Panc1 (cell line): Measurements from ENCODE around the gene NPAS3. TPM values are rescaled to one million over a fixed set of nuclear protein-coding genes. Genes with fewer than 3 reads are reported as not detected.

Experiments used
- ATAC-seq: fragments of 200-7000 bp; cut with Tn5 transposase; 2 replicates; pipeline ENCODE4 v1.9.1; 2020; ENCODE audit warnings: mild to moderate bottlenecking, moderate library complexity
- BruUV-seq: library from RNA; stranded (reverse); fragments of 400-500 nt; replicated peaks from 2 replicates; lab custom pipeline; 2021; lab: Mats Ljungman, UMichigan
- CTCF ChIA-PET: fragments of 300-600 bp; sonication (Branson Sonifier 250); formaldehyde crosslinking; loops from one replicate; lab custom pipeline; 2022; ENCODE audit warnings: antibody characterized with exemption; lab: Charles Lee
- POLR2A ChIA-PET: fragments of 300-600 bp; sonication (Branson Sonifier 250); formaldehyde crosslinking; loops from one replicate; lab custom pipeline; 2022; ENCODE audit warnings: antibody characterized with exemption; lab: Charles Lee
- DNase-seq: peaks from one replicate; pipeline ENCODE4 v3.0.0-alpha.2; 2010; ENCODE audit warnings: low read depth, low spot score
- H3K27ac ChIP-seq: 2 replicates; pipeline ENCODE4 v1.5.1; 2011; ENCODE audit warnings: mild to moderate bottlenecking, low read length, inconsistent platforms
- H3K27me3 ChIP-seq: fragments of 200-500 bp; sonication (Bioruptor generic); 2 replicates; pipeline ENCODE4 v1.6.0; 2014; ENCODE audit warnings: low read length, inconsistent platforms; ENCODE audit not compliant: control insufficient read depth, insufficient read depth
- H3K36me3 ChIP-seq: fragments of 200-500 bp; sonication (Bioruptor generic); 2 replicates; pipeline ENCODE4 v1.5.1; 2014; ENCODE audit warnings: inconsistent platforms, mild to moderate bottlenecking, low read length, moderate library complexity; ENCODE audit not compliant: control insufficient read depth, insufficient read depth
- H3K4me1 ChIP-seq: 2 replicates; pipeline ENCODE4 v1.5.1; 2011; ENCODE audit warnings: inconsistent platforms, mild to moderate bottlenecking, low read length, moderate library complexity; ENCODE audit not compliant: control insufficient read depth, insufficient read depth
- H3K4me3 ChIP-seq, 2 experiments: 2 replicates each; pipeline ENCODE4 v1.5.1; 2011 to 2012; ENCODE audit warnings: low read depth in 2 of 2, low read length in 2 of 2, mild to moderate bottlenecking in 2 of 2, inconsistent platforms in 1 of 2, moderate library complexity in 1 of 2
- H3K9me3 ChIP-seq: fragments of 200-500 bp; sonication (Bioruptor generic); 2 replicates; pipeline ENCODE4 v1.5.1; 2014; ENCODE audit warnings: low read depth, mild to moderate bottlenecking, inconsistent platforms, low read length, moderate library complexity; ENCODE audit not compliant: control insufficient read depth, insufficient read depth
- POLR2AphosphoS5 ChIP-seq: IDR thresholded peaks from 2 replicates; pipeline ENCODE4 v1.6.1; 2012; ENCODE audit warnings: mild to moderate bottlenecking, low read depth, low read length, moderate library complexity
- SIN3A ChIP-seq: IDR thresholded peaks from 2 replicates; pipeline ENCODE4 v1.6.1; 2012; ENCODE audit warnings: low read depth, mild to moderate bottlenecking, low read length, moderate library complexity, borderline replicate concordance; ENCODE audit not compliant: insufficient read depth
- TCF7L2 ChIP-seq: IDR thresholded peaks from 2 replicates; pipeline ENCODE4 v1.6.1; 2011; ENCODE audit warnings: mild to moderate bottlenecking, low read depth, low read length, inconsistent platforms
- in situ Hi-C: cut with HindIII; loops from 2 replicates; pipeline ENCODE4 v1.10.0; 2016; ENCODE audit warnings: low sequenced_read_pairs, low pct_unique_long_range_greater_than_20kb
- intact Hi-C: fragments of 100-400 bp; cut with micrococcal nuclease; formaldehyde crosslinking; loops from one replicate; pipeline ENCODE4 v1.10.0; 2022; ENCODE audit not compliant: unreplicated experiment
- total RNA-seq: library from RNA; stranded (reverse); gene quantifications from one replicate; pipeline ENCODE4 v1.2.1, GENCODE V29; 2021; ENCODE audit not compliant: unreplicated experiment
- TF ChIP-seq, protein P1 (sequence below): fragments of 450-650 bp; IDR thresholded peaks from 2 replicates; pipeline ENCODE4 v1.5.1; 2017; ENCODE audit warnings: mild to moderate bottlenecking
- TF ChIP-seq, protein P2 (sequence below), 2 experiments: IDR thresholded peaks; 2 replicates each; pipeline ENCODE4 v1.6.1; 2011 to 2012; ENCODE audit warnings: low read depth in 2 of 2, control low read depth in 1 of 2, low read length in 1 of 2, mild to moderate bottlenecking in 1 of 2, moderate library complexity in 1 of 2; ENCODE audit not compliant: insufficient read depth in 1 of 2

Gene NPAS3
- total RNA-seq, 1 experiment from 2014 or later: 0.23 TPM

DNA sequence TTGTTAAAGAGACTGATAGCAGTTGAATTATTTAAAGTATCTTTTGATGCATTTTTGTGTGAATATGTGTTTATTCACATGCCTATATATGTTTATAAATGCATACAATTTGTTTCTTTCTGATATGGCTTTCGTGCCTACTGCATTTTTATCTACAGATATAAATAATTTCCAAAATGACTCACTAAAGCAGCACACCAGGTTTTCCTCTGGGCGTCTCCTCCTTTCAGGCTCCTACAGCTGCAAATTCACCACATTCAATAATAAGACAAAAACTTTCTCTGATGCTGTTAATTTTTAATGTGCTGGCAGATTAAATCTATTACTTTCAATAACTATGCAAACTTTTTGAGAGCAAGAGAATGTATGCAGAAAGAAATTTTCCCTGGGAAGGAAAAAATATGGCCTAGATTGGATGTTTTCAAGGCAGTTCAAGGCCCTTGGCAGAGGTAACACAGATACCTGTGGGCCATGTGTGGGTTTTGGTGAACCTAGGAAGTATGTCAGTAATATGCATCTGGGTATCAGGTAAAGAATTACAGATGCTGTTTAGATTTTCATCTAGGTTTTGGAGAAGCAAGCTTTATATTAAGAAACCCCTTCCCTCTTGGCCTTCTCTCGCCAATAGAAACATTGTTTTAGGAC lies 630.4 kb downstream of the NPAS3 start:
- CTCF ChIA-PET: no interaction called here
- no peak for DNase-seq
- intact Hi-C loops: no loop called here
- Histone ChIP-seq H3K27ac (no peak overlapping the region), H3K27me3 (no peaks in the 10 kb centered on the region), H3K9me3 (no peaks in the 10 kb centered on the region), H3K4me3 (no peak overlapping the region), H3K36me3 (no peaks in the 10 kb centered on the region), H3K4me1 (no peaks in the 10 kb centered on the region)
- in situ Hi-C loops: no loop called here
- BruUV-seq: no TSS peak
- no peak for ATAC-seq
- TF ChIP-seq TCF7L2: no peak
- TF ChIP-seq POLR2AphosphoS5: no peak
- TF ChIP-seq, protein P1, sequence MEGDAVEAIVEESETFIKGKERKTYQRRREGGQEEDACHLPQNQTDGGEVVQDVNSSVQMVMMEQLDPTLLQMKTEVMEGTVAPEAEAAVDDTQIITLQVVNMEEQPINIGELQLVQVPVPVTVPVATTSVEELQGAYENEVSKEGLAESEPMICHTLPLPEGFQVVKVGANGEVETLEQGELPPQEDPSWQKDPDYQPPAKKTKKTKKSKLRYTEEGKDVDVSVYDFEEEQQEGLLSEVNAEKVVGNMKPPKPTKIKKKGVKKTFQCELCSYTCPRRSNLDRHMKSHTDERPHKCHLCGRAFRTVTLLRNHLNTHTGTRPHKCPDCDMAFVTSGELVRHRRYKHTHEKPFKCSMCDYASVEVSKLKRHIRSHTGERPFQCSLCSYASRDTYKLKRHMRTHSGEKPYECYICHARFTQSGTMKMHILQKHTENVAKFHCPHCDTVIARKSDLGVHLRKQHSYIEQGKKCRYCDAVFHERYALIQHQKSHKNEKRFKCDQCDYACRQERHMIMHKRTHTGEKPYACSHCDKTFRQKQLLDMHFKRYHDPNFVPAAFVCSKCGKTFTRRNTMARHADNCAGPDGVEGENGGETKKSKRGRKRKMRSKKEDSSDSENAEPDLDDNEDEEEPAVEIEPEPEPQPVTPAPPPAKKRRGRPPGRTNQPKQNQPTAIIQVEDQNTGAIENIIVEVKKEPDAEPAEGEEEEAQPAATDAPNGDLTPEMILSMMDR: no peak
- TF ChIP-seq, protein P2, sequence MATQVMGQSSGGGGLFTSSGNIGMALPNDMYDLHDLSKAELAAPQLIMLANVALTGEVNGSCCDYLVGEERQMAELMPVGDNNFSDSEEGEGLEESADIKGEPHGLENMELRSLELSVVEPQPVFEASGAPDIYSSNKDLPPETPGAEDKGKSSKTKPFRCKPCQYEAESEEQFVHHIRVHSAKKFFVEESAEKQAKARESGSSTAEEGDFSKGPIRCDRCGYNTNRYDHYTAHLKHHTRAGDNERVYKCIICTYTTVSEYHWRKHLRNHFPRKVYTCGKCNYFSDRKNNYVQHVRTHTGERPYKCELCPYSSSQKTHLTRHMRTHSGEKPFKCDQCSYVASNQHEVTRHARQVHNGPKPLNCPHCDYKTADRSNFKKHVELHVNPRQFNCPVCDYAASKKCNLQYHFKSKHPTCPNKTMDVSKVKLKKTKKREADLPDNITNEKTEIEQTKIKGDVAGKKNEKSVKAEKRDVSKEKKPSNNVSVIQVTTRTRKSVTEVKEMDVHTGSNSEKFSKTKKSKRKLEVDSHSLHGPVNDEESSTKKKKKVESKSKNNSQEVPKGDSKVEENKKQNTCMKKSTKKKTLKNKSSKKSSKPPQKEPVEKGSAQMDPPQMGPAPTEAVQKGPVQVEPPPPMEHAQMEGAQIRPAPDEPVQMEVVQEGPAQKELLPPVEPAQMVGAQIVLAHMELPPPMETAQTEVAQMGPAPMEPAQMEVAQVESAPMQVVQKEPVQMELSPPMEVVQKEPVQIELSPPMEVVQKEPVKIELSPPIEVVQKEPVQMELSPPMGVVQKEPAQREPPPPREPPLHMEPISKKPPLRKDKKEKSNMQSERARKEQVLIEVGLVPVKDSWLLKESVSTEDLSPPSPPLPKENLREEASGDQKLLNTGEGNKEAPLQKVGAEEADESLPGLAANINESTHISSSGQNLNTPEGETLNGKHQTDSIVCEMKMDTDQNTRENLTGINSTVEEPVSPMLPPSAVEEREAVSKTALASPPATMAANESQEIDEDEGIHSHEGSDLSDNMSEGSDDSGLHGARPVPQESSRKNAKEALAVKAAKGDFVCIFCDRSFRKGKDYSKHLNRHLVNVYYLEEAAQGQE (IDR thresholded peaks at IDR 0.05; ENCODE audit: insufficient read depth in 1 of 2, low read depth in 2 of 2, low read length in 1 of 2): no peak
- no peak for TF ChIP-seq SIN3A
- POLR2A ChIA-PET: no interaction called here

DNA sequence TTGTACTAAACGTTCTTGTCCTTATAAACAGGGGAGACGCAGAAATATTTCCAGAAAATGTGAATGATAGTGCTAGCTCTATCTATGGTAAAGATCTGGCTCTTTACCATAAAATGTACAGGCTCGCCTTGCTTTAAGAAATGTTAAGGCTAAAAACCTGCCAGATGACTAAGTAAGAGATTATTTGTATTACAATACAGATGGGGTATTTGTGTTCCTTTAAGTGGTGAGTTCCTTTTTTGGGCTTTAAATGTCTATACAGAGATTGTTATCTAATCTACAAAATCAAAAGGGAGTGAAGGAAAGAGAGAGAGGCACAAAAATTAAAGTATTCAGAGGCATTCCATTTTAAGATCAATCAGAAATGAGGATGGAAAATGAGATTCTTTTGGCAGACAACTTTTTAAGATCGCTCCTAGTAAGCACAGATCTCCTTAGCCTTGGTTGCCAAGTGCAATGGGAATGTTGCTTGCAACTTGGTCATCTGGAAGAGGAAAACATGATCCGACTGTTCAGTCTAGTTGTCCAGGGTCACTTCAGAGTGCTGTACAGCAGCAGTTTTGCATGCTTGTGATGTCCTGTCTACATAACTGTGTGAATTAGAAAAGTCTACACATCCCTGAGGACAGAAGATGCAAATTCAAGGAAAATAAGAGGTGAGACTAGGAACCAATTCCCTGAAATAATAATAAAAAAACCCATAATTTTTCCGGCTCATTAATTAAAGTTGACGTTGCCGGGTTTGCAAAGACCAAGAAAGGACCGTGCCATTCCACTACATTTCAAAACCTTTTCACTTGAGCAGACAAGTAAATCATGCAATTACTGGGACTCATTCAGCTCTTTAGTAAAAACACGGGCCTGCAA lies 631.4 kb downstream of the NPAS3 start:
- H3K9me3 ChIP-seq: no peaks in the 10 kb centered on the region
- H3K27ac ChIP-seq: no peak overlapping the region
- ChIA-PET POLR2A (no interaction called here), CTCF (no interaction called here)
- in situ Hi-C loops (no loop called here), intact Hi-C loops (no loop called here)
- no peaks in the 10 kb centered on the region for H3K27me3 ChIP-seq
- TF ChIP-seq, protein P2 (IDR thresholded peaks at IDR 0.05; ENCODE audit: insufficient read depth in 1 of 2, low read depth in 2 of 2, low read length in 1 of 2): no peak
- TF ChIP-seq TCF7L2: no peak
- TF ChIP-seq SIN3A: no peak
- no peak for TF ChIP-seq POLR2AphosphoS5
- TF ChIP-seq, protein P1: no peak
- no TSS peak for BruUV-seq
- ATAC-seq: no peak
- no peak for DNase-seq
- no peaks in the 10 kb centered on the region for H3K36me3 ChIP-seq
- H3K4me3 ChIP-seq: no peak overlapping the region
- H3K4me1 ChIP-seq: no peaks in the 10 kb centered on the region
